HG02885 (cell line): Measurements from ENCODE around the gene GRID2IP.

ENCODE experiments used
- ATAC-seq: cut with Tn5 transposase; IDR thresholded peaks from one replicate; pipeline ENCODE4 v1.9.1; 2021; ENCODE audit warnings: mild to moderate bottlenecking; ENCODE audit not compliant: unreplicated experiment, poor library complexity

The GRID2IP gene

GRCh38 chr7:6563936-6564770 lies 12.9 kb upstream of the GRID2IP start:
- no peak for ATAC-seq

GRCh38 chr7:6562106-6562505 lies 10.8 kb upstream of the GRID2IP start:
- no peak for ATAC-seq

- ATAC-seq = no peak
Observed at GRCh38 chr7:6559896-6560295, 8.6 kb upstream of the GRID2IP start.

GRCh38 chr7:6558837-6559236 lies 7.6 kb upstream of the GRID2IP start:
- no peak for ATAC-seq

DNA sequence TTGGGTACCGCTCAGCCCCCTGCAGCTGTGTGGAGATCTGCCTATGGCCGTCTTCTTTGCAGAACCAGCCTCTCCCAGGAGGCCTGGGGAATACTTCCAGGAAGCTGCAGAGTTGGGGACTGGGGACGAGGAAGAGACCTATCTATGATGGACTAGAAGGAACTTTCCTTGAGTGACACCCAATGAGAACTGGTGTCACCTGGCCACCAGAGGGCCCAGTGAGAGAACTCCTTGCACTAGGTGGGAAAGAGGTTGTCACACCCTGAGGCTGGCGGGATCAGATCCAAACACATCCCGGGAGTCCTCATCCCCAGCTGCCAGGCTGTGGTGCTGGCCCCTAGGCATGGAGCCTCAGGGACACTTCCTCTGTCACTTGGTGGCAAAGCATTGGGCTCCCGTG lies 4.9 kb upstream of the GRID2IP start:
- no peak for ATAC-seq

DNA sequence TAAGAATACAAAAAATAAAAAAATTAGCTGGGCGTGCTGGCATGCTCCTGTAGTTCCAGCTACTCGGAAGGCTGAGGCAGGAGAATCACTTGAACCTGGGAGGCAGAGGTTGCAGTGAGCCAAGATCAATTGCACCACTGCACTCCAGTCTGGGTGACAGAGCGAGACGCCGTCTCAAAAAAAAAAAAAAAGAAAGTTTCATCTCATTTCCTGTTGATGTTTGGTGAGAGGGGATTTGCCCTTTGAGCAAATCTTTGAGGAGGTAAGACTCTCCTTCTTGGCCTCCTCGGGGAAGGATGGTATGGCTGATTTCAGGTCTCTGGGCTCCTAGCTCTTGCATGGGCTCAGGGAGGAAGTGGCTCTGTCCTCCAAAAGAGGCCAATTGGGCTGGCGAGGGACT lies 3.6 kb upstream of the GRID2IP start:
- ATAC-seq = no peak

- no peak for ATAC-seq
Observed at GRCh38 chr7:6553448-6554044, 2.3 kb upstream of the GRID2IP start.

DNA sequence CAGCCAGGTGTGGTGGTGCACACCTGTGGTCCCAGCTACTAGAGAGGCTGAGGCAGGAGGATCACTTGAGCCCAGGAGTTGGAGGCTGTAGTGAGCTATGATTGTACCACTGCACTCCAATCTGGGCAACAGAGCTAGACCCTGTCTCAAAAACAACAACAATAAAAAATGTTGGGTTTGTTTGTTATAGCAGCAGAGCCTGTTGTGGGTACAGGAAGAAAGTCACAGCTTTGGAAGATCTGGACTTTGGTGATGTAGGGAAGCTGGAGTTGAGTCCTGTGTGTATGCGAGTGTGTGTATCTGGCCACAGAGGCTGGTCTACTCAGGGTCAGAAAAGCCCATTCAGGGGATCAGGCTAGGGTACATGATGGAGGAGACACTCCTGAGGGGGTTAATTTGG lies 3.9 kb downstream of the GRID2IP start:
- no peak for ATAC-seq

DNA sequence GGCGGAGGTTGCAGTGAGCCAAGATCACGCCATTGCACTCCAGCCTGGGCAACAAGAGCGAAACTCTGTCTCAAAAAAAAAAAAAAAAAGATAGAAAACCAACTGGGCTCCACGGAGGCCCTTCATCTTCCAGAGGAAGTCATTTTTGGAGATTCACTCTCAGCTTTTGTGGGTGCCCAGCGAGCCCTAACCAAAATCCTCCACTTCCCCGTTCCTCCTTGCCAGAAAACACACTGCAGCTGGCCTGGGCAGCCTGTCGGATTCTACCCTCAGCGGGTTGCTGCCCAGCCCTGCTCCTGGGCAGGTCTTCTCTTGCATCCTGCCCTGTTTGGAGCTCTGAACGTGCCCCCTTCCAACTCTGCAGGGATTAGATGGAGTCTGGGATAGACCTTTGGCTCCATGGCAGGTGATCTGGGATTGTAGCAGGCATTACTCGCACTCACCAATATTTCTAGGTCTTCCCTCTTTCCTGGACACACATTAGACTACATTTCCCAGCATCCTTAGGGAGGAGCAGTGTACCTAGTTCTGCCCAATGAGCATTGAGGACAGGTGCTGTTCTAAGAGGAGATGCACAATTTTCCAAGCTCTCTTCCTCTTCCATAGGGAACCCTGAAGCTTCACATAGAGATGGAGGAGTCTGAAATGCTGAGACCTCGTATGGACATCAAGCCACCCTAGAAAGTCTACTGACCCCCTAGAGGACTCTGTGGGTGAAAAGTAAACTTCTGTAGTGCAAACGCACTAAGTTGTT lies 4.6 kb downstream of the GRID2IP start:
- ATAC-seq = no peak

DNA sequence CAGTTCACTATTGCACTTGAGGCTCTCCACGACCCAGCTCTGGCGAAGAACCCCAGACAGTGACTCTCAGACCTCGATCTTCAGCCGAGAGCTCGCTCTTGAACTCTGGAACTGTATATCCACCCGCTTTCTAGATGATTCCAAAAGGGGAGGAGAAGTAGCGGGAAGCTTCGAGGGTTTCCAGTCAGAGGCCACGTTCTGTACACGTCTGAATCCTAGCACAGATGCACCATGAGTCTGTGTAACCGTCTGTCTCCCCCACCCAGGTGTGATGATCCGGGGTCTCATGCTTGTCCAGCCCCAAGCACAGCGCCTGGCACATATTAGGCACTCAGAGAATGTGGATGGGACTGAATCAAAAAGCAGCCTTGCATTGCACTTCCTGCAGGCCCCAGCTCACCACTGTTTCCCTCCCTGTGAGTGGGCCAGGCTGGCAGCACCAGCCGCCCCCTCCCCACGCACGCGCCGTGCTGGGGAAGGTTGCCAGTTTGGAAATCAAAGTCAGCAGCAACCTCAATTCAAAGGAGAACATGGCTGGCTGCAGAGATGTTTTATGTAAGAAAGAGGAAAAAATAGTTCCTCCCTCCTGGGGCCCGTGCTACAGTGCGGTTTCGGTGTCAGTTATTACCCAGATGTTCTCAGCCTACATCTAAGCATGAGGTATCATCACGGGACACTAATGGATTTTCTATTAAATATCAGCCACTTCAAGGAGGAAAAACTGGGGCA lies 5.7 kb downstream of the GRID2IP start:
- peak; percentile 75 for ATAC-seq

DNA sequence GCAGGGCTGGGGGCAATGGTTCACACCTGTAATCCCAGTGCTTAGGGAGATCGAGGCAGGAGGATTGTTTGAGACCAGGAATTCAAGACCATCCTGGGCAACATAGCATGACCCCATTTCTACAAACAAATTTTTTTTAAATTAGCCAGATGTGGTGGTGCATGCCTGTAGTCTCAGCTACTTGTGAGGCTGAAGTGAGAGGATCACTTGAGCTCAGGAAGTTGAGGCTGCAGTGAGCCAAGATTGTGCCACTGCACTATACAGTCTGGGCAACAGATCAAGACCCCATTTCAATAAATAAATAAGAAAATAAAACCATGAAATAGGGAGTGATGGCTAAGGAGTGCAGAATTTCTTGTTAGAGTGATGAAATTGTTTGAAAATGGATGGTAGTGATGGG lies 8.9 kb downstream of the GRID2IP start:
- no peak for ATAC-seq

DNA sequence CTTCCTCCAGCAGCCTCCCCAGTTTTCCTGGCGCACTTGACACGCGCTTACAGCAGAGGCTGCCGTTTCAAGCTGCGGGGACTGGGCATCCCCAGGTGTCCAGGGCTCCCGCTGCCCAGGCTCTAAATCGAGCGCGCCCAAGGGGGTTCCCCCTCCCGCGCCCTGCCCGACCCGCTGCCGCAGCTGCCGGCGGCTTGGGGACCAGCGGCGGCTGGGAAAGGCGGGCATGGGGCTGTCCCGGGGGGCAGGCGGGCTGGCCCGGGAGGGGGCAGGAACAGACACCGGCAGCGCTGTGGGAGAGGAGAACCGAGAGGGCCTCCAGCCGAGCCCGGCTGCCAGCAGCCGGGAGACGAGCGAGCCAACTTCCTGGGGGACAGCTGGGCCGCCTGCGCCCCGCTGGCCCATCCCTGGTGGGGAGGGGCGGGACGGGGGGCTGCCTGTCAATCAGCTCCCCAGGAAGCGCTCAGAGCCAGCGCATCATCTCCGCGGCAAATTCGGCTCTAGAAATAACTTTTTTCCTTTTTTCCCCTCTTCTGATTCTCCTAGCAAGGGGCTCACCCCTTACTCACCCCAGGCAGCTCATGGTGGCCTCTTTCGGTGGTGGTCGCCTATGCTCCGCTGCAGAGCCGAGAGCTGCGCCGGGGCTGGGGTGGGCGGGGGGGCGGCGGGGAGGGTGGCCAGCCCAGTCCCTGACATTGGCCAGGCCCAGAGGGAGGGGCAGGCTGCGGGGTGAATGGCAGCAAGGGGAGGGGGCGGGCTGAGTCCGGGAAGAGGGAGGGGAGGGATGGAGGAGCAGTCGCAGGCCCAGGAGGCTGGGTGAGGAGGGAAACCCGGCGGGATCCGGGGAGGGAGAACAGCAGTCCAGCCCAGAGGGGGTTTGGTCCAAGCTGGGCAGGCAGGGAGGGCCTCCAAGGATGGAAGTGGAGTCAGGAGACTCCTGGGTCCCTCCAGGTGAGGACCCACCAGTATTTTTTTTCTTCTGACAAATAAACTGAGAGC lies 14.7 kb downstream of the GRID2IP start:
- ATAC-seq = no peak

DNA sequence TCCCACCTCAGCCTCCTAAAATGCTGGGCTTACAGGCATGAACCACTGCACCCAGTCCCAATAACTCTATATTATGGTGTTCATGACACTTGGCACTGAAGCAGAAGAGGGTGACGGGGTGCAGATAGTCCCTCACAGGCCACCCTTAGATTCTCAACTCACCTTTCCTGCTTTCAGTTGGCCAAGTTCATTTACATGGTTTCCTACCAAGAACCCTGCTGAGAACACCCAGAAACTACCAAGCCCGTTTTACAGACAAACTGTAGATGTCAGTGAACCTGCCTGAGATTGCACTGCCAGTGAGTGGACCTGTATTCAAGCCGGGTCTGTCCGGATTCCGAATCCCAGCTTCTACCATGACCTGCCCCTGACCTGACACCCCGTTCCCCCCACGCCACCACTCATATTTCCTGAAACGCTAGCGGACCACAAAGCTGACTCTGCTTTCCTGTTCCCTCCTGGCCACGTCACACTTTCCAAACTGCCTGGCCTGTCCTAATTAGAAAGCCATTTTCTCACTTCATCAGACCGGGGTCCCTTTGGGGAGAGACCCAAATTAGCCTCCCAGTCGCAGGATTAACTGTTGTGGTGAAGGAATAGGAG lies 17.3 kb downstream of the GRID2IP start:
- ATAC-seq = peak; percentile 55

GRCh38 chr7:6532516-6532915 lies 18.7 kb downstream of the GRID2IP start:
- no peak for ATAC-seq

DNA sequence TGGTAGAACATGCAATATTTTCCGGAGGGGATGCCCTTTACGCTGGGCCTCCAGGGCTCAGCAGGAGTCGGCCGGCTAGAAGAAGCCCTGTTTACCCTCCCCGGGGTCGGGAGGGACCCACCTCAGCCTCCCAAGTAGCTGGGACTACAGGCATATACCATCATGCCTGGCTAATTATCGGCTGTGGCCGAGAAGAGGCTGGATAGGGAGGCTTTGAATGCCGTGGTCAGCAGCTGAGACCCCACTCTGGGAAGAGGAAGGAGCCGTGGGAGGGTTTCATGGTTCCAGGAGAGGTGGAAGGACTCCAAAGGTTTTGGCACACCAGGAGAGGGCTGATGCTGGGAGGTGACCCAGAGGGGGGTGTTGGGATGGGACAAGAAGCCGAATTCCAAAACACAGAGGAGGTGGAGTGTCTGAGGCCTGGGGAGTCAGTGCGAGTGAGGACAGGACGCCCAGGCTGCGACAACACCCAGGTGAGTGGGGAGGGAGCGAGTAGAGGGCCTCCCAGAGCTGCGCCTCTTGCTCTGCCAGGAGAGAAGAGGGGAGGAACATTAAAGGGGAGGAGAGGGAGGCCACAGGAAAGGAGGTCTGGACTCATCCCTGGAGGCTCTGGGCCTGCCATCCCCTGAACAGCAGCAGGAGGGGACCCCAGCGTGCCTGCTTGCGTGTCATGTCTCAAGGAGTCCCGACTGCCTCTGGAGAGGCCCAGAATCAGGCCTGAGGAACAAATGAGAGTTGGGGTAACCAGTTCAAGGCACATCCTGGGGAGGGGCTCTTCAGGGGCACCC lies 19.6 kb downstream of the GRID2IP start:
- ATAC-seq = no peak

GRCh38 chr7:6530626-6531491 lies 20.4 kb downstream of the GRID2IP start:
- ATAC-seq = peak; percentile 56

- ATAC-seq = no peak
Observed at GRCh38 chr7:6529643-6530042, 21.6 kb downstream of the GRID2IP start.
